Lower leg skin (tissue), 3 donors: ENCODE measurements around the gene NBEAL1.

Experiments
- CTCF ChIP-seq, 3 donors: fragments of 450-650 bp; IDR thresholded peaks; one replicate each; pipeline ENCODE4 v1.5.1; 2016; ENCODE audit warnings: antibody characterized with exemption in 3 of 3, mild to moderate bottlenecking in 3 of 3, moderate library complexity in 2 of 3
- POLR2A ChIP-seq, 2 donors: fragments of 450-650 bp; IDR thresholded peaks; one replicate each; pipeline ENCODE4 v1.6.1; 2016 to 2017; ENCODE audit warnings: antibody characterized with exemption in 2 of 2, mild to moderate bottlenecking in 1 of 2, moderate library complexity in 1 of 2

- no peak for TF ChIP-seq CTCF (IDR thresholded peaks at IDR 0.05)
- no peak for TF ChIP-seq POLR2A (IDR thresholded peaks at IDR 0.05)
These were observed 24.9 kb upstream of the NBEAL1 start for GRCh38 chr2:202989749-202990148.
